ENCODE results near the gene TGFBR3. TPM values are rescaled to one million over a fixed set of nuclear protein-coding genes. Genes with fewer than 3 reads are reported as not detected.

The TGFBR3 gene
- polyA plus RNA-seq (2013): 0.05 TPM

DNA sequence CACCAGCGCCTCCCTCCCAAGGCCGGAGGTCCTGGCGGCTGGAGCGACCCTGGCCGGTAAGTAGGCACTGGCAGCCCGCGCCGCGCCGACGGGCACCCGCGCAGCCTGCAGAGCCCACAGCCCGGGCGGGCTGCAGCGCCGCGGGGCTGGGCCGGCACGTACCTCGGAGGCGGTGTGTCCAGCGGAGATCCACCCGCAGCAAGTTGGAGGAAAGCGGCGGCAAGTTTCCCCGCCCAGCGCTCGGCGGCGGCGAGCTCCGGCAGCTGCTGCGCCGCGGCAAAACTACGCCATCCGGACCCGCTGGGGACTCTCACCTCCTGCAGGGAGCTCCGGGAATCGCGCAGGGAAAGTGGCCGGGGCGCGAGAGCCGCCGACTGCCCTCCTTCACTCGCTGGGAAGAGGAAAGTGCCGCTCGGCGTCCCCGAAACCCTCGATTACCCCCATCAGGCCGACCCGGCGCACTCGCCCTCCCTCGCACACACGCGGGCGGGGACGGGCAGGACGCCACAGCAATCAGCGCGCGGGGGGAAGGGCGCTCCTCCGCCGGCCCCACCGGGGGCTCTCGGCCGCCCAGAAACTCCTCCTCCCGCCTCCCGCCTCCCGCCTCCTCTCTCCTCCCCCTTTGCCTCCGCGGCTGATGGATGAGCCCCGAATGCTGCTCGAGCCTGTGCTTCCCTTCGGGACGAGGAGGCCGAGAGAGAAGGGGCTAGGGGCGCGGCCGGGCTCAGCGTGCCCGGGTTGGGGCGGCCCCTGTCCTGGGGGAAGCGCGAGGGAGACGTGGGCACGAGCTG, at the start of gene TGFBR3:
TGFBR3 (minus strand) TSS at position 436 of the 791 bp plus-strand sequence. CDS start 24,620 bp downstream, outside the sequence.
- Histone ChIP-seq H3K4me3 (ENCODE audit: control insufficient read depth in 1 of 7, extremely low read depth in 1 of 7, insufficient read depth in 4 of 7, low read depth in 2 of 7, low read length in 6 of 7) (peak within 1 kb of the TSS; percentile 13 to 83 (median 77)), H3K36me3 (ENCODE audit: control insufficient read depth in 4 of 4, insufficient read depth in 4 of 4, low read length in 3 of 4) (no peaks in the 10 kb centered on the region), H3K27me3 (replicated peaks in 2 of 5; ENCODE audit: control insufficient read depth in 4 of 5, insufficient read depth in 5 of 5, low read length in 4 of 5) (peaks cover 0 to 52% (median 26%) of the 10 kb centered on the region in 5 experiments), H3K27ac (ENCODE audit: insufficient read depth in 1 of 2, low read depth in 1 of 2, low read length in 2 of 2, poor library complexity in 1 of 2, severe bottlenecking in 2 of 2) (no peak within 1 kb of the TSS), H3K4me1 (ENCODE audit: control extremely low read depth in 1 of 4, control insufficient read depth in 4 of 4, insufficient read depth in 4 of 4, low read length in 3 of 4) (peaks cover 0 to 21% (median 21%) of the 10 kb centered on the region in 4 experiments), H3K9me3 (ENCODE audit: control extremely low read depth in 1 of 5, control insufficient read depth in 4 of 5, insufficient read depth in 2 of 5, low read depth in 1 of 5, low read length in 4 of 5) (no peaks in the 10 kb centered on the region)
- 0% methylated on average over 63 of the region's 92 CpGs for WGBS (ENCODE audit: insufficient coverage)
- ChIA-PET POLR2A (interaction anchor here (0.7 kb wide), 1 partner anchor 291 kb away, joined by 3 read pairs; no protein-coding TSS in a partner anchor), CTCF (interaction anchor here (1.1 to 3.5 kb wide), 2 partner anchors 13 to 373 kb away, joined by 3 to 22 read pairs; no protein-coding TSS in a partner anchor)
- peak; percentile 44 to 70 (median 55) for DNase-seq

DNA sequence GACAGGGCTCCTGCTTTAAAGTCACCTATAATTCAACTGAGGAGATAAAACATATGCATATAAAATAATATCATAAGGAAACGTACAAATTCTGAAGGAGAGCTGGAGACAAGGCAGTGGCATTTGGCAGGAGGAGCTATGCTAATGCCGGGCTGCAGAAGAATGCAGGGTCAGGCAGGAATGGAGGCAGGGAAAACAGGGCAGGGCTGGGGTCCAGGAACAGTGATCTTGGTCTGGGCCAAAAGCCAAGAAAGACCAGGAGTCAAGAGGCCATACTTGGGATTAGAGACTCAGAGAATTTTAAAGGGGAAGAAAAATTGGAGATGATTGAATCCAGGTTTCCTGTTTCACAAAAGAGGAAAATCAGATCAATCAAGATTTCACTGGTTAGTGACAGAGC, 43.3 kb upstream of the TGFBR3 start:
- WGBS (ENCODE audit: insufficient coverage): 100% methylated on average over 1 of the region's 2 CpGs
- Histone ChIP-seq H3K4me1 (ENCODE audit: control extremely low read depth in 1 of 4, control insufficient read depth in 4 of 4, insufficient read depth in 4 of 4, low read length in 3 of 4) (no peaks in the 10 kb centered on the region), H3K9me3 (ENCODE audit: control extremely low read depth in 1 of 5, control insufficient read depth in 4 of 5, insufficient read depth in 2 of 5, low read depth in 1 of 5, low read length in 4 of 5) (no peaks in the 10 kb centered on the region), H3K27ac (ENCODE audit: insufficient read depth in 1 of 2, low read depth in 1 of 2, low read length in 2 of 2, poor library complexity in 1 of 2, severe bottlenecking in 2 of 2) (no peak overlapping the region), H3K4me3 (ENCODE audit: control insufficient read depth in 1 of 7, extremely low read depth in 1 of 7, insufficient read depth in 4 of 7, low read depth in 2 of 7, low read length in 6 of 7) (no peak overlapping the region), H3K36me3 (ENCODE audit: control insufficient read depth in 4 of 4, insufficient read depth in 4 of 4, low read length in 3 of 4) (no peaks in the 10 kb centered on the region), H3K27me3 (replicated peaks in 2 of 5; ENCODE audit: control insufficient read depth in 4 of 5, insufficient read depth in 5 of 5, low read length in 4 of 5) (no peaks in the 10 kb centered on the region)
- ChIA-PET POLR2A (no interaction called here), CTCF (interaction anchor here (0.7 to 11.6 kb wide), 6 partner anchors 10 to 763 kb away, joined by 3 to 179 read pairs (median 4); no protein-coding TSS in a partner anchor)
- DNase-seq: no peak

DNA sequence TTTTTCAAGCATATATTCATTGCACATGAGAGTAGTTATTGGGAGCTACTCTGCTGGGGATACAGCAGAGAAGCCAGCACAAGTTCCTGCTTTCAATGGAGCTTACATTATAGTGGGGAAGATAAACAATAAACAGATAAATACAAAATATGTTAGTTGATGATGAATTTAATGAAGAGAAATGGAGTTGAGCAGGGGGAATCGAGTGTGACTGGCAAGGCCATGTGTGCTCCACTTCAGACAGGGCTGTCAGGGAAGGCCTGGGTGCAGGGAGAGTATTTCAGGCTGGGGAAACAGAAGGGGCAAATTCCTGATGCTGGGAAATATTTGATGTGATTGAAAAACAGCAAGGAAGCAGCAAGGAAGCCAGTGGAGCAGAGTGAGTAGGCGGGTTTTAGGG, 42.1 kb upstream of the TGFBR3 start:
- H3K36me3 ChIP-seq (ENCODE audit: control insufficient read depth in 4 of 4, insufficient read depth in 4 of 4, low read length in 3 of 4): no peaks in the 10 kb centered on the region
- no peak overlapping the region for H3K4me3 ChIP-seq (ENCODE audit: control insufficient read depth in 1 of 7, extremely low read depth in 1 of 7, insufficient read depth in 4 of 7, low read depth in 2 of 7, low read length in 6 of 7)
- H3K4me1 ChIP-seq (ENCODE audit: control extremely low read depth in 1 of 4, control insufficient read depth in 4 of 4, insufficient read depth in 4 of 4, low read length in 3 of 4): no peaks in the 10 kb centered on the region
- no peak for DNase-seq
- POLR2A ChIA-PET: no interaction called here
- CTCF ChIA-PET: interaction anchor here (1.1 to 11.6 kb wide), 7 partner anchors 11 to 761 kb away, joined by 3 to 179 read pairs (median 4); no protein-coding TSS in a partner anchor
- no peaks in the 10 kb centered on the region for H3K9me3 ChIP-seq (ENCODE audit: control extremely low read depth in 1 of 5, control insufficient read depth in 4 of 5, insufficient read depth in 2 of 5, low read depth in 1 of 5, low read length in 4 of 5)
- WGBS (ENCODE audit: insufficient coverage): 92% methylated on average over 2 of the region's 2 CpGs
- H3K27me3 ChIP-seq (replicated peaks in 2 of 5; ENCODE audit: control insufficient read depth in 4 of 5, insufficient read depth in 5 of 5, low read length in 4 of 5): no peaks in the 10 kb centered on the region
- H3K27ac ChIP-seq (ENCODE audit: insufficient read depth in 1 of 2, low read depth in 1 of 2, low read length in 2 of 2, poor library complexity in 1 of 2, severe bottlenecking in 2 of 2): no peak overlapping the region

DNA sequence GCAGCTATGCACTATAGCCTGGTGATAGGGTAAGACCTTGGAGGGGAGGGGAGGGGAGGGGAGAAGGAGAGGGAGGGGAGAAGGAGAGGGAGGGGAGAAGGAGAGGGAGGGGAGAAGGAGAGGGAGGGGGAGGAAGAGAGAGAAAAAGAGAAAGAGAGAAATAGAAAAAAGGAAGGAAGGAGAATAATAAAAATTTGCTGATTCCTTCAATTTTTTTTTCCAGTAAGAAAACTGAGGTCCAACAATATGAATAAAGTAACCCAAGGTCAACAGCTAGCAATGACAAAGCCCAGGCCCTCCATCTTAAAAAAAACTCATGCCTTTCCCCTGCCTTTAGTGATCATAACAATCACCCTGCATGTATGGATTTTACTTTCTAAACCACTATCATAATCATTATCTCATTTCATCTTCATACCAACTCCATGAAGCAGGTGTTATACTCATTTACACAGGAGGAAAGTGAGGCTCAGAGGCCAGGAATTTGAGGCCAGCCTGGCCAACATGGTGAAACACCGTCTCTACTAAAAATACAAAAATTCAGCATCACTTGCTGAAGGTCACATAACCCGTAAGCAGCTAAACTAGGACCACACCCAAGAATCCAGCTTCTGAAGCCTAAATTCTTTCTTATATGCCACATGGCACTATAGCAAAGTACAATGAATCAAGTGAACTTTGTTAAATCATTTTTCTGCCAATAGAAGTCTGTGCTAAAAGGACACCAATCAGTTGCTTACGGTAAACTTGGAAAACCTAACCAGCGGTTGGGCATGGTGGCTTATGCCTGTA, 39.9 kb upstream of the TGFBR3 start:
- Histone ChIP-seq H3K4me1 (ENCODE audit: control extremely low read depth in 1 of 4, control insufficient read depth in 4 of 4, insufficient read depth in 4 of 4, low read length in 3 of 4) (no peaks in the 10 kb centered on the region), H3K27ac (ENCODE audit: insufficient read depth in 1 of 2, low read depth in 1 of 2, low read length in 2 of 2, poor library complexity in 1 of 2, severe bottlenecking in 2 of 2) (no peak overlapping the region), H3K27me3 (replicated peaks in 2 of 5; ENCODE audit: control insufficient read depth in 4 of 5, insufficient read depth in 5 of 5, low read length in 4 of 5) (no peaks in the 10 kb centered on the region), H3K4me3 (ENCODE audit: control insufficient read depth in 1 of 7, extremely low read depth in 1 of 7, insufficient read depth in 4 of 7, low read depth in 2 of 7, low read length in 6 of 7) (no peak overlapping the region), H3K36me3 (ENCODE audit: control insufficient read depth in 4 of 4, insufficient read depth in 4 of 4, low read length in 3 of 4) (no peaks in the 10 kb centered on the region), H3K9me3 (ENCODE audit: control extremely low read depth in 1 of 5, control insufficient read depth in 4 of 5, insufficient read depth in 2 of 5, low read depth in 1 of 5, low read length in 4 of 5) (no peaks in the 10 kb centered on the region)
- ChIA-PET POLR2A (no interaction called here), CTCF (interaction anchor here (1.0 to 11.6 kb wide), 4 partner anchors 8 to 760 kb away, joined by 3 to 179 read pairs (median 4); no protein-coding TSS in a partner anchor)
- no peak for DNase-seq
- WGBS (ENCODE audit: insufficient coverage): 100% methylated on average over 2 of the region's 4 CpGs

DNA sequence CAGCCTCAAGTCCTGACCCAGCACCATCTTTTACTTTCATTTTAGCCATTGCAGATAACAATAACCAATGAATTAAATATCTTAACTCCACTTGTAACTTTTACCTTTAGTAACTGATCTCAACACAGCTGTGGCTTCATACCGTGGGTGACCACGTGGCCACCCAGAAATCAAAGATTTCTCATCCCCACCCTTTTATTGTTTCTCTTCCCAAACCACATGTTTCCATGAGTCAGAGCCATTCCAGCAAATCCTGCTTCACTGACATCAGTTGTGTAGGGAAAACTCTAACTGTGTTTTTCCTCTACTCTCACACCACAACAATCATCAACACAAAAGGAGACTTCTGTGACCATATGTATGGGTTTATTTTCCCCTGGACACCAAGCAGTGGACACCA, 38.2 kb upstream of the TGFBR3 start:
- Histone ChIP-seq H3K4me3 (ENCODE audit: control insufficient read depth in 1 of 7, extremely low read depth in 1 of 7, insufficient read depth in 4 of 7, low read depth in 2 of 7, low read length in 6 of 7) (no peak overlapping the region), H3K36me3 (ENCODE audit: control insufficient read depth in 4 of 4, insufficient read depth in 4 of 4, low read length in 3 of 4) (no peaks in the 10 kb centered on the region), H3K27me3 (replicated peaks in 2 of 5; ENCODE audit: control insufficient read depth in 4 of 5, insufficient read depth in 5 of 5, low read length in 4 of 5) (no peaks in the 10 kb centered on the region), H3K4me1 (ENCODE audit: control extremely low read depth in 1 of 4, control insufficient read depth in 4 of 4, insufficient read depth in 4 of 4, low read length in 3 of 4) (no peaks in the 10 kb centered on the region), H3K9me3 (ENCODE audit: control extremely low read depth in 1 of 5, control insufficient read depth in 4 of 5, insufficient read depth in 2 of 5, low read depth in 1 of 5, low read length in 4 of 5) (no peaks in the 10 kb centered on the region), H3K27ac (ENCODE audit: insufficient read depth in 1 of 2, low read depth in 1 of 2, low read length in 2 of 2, poor library complexity in 1 of 2, severe bottlenecking in 2 of 2) (no peak overlapping the region)
- DNase-seq: no peak
- ChIA-PET POLR2A (no interaction called here), CTCF (interaction anchor here (11.6 kb wide), 1 partner anchor 412 kb away, joined by 179 read pairs; no protein-coding TSS in a partner anchor)
- 100% methylated on average over 2 of the region's 2 CpGs for WGBS (ENCODE audit: insufficient coverage)

DNA sequence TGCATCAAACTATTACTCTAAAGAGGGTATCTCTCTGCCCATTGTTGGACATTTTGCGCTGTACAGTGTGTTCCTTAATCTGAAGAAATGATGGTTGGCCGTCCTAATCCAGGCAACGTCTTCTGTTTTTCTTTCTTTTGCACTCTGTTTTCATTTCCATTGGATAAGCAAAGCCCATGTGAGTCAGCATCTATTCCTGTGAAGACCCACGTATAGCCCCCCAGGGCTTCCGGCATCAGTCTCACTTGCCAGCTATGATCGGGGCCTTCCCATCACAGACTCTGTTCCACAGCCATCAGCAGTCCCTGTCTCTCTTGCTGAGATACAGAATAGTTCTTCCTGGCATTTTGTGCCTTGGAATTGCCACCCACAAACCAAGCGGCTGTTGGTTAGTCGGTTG, 34.0 kb upstream of the TGFBR3 start:
- no peaks in the 10 kb centered on the region for H3K27me3 ChIP-seq (replicated peaks in 2 of 5; ENCODE audit: control insufficient read depth in 4 of 5, insufficient read depth in 5 of 5, low read length in 4 of 5)
- ChIA-PET CTCF (no interaction called here), POLR2A (no interaction called here)
- H3K9me3 ChIP-seq (ENCODE audit: control extremely low read depth in 1 of 5, control insufficient read depth in 4 of 5, insufficient read depth in 2 of 5, low read depth in 1 of 5, low read length in 4 of 5): no peaks in the 10 kb centered on the region
- no peaks in the 10 kb centered on the region for H3K4me1 ChIP-seq (ENCODE audit: control extremely low read depth in 1 of 4, control insufficient read depth in 4 of 4, insufficient read depth in 4 of 4, low read length in 3 of 4)
- H3K4me3 ChIP-seq (ENCODE audit: control insufficient read depth in 1 of 7, extremely low read depth in 1 of 7, insufficient read depth in 4 of 7, low read depth in 2 of 7, low read length in 6 of 7): no peak overlapping the region
- 92% methylated on average over 7 of the region's 8 CpGs for WGBS (ENCODE audit: insufficient coverage)
- H3K27ac ChIP-seq (ENCODE audit: insufficient read depth in 1 of 2, low read depth in 1 of 2, low read length in 2 of 2, poor library complexity in 1 of 2, severe bottlenecking in 2 of 2): no peak overlapping the region
- DNase-seq: no peak
- H3K36me3 ChIP-seq (ENCODE audit: control insufficient read depth in 4 of 4, insufficient read depth in 4 of 4, low read length in 3 of 4): no peaks in the 10 kb centered on the region

Data from common myeloid progenitor, CD34-positive (primary cell).